Cardiac fibroblast (primary cell): ENCODE measurements around the gene BLNK.

Experiments
- DNase-seq, 2 donors: peaks; one replicate each; pipeline versions ENCODE4 v3.0.0 to v3.0.0-alpha.2; 2010; ENCODE audit warnings: low read depth in 2 of 2
- H3K4me3 ChIP-seq, 2 donors: replicated peaks in 1 of 2; 1 replicate in 1 of 2; 2 replicates in 1 of 2; pipeline ENCODE4 v1.5.1; 2011; ENCODE audit warnings: low read depth in 2 of 2, low read length in 2 of 2, mild to moderate bottlenecking in 2 of 2, moderate library complexity in 1 of 2
- TF ChIP-seq, protein P1 (sequence below): IDR thresholded peaks from one replicate; pipeline ENCODE4 v1.5.1; 2011; ENCODE audit warnings: low read depth, mild to moderate bottlenecking, low read length, inconsistent platforms

Gene BLNK

DNA sequence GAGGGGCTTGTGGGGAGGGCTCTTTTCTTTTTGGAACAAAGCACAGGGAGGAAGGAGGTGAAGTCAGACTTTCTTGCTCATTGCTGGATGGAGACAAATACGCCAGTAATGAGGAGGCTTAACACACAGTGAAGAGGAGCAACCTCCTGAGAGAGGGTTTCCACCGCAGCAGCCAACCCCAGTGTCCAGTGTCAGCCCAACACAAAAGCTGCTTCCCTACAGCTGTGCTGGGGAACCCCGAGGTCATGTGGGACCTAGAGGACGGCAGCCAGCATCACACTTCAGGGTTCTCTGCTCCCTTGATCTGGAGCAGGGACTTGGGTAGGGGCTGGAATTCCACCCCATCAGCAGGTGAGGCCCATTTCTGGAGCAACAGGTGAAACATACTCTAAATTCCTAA lies 7.7 kb downstream of the BLNK start:
- H3K4me3 ChIP-seq = no peak overlapping the region
- TF ChIP-seq, protein P1, sequence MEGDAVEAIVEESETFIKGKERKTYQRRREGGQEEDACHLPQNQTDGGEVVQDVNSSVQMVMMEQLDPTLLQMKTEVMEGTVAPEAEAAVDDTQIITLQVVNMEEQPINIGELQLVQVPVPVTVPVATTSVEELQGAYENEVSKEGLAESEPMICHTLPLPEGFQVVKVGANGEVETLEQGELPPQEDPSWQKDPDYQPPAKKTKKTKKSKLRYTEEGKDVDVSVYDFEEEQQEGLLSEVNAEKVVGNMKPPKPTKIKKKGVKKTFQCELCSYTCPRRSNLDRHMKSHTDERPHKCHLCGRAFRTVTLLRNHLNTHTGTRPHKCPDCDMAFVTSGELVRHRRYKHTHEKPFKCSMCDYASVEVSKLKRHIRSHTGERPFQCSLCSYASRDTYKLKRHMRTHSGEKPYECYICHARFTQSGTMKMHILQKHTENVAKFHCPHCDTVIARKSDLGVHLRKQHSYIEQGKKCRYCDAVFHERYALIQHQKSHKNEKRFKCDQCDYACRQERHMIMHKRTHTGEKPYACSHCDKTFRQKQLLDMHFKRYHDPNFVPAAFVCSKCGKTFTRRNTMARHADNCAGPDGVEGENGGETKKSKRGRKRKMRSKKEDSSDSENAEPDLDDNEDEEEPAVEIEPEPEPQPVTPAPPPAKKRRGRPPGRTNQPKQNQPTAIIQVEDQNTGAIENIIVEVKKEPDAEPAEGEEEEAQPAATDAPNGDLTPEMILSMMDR = no peak
- DNase-seq = no peak

DNA sequence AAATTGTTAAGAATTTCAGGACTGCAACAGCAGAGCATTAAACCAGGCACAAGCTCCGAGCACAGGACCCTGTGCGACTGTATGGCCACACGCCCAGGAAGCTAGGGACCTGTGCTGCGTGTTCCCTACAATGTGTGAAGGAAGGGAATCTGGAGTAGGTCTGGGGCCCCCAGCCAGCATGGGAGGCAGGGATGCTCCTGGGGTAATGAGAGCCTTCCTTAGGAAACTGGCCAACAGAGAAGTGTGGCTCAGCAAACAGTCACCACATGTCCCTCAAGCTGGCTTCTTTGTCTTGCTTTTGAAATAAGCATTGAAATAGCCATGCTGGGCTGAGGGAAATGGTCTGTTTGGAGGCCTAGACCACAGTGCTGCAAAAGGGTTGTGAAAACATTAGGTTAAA lies 8.2 kb downstream of the BLNK start:
- no peak overlapping the region for H3K4me3 ChIP-seq
- TF ChIP-seq, protein P1 = no peak
- no peak for DNase-seq

DNA sequence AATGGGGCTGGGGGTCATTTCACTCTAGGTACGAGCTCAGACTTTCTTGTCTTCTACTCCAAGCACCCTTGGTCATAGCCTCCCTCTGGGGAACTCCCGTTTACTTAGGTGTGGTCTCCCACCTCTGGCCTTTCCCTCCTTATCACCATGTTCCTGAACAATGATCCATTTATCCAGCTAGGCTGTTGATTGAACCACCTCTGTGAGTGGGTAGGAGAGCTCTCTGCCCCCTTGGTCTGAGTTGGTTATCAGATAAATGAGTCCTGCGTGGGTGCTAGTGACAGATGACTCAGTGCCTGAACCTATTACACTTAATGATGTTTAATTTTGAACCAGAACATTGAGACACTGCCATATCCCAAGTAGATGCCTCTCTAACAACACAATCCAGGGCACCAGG lies 9.4 kb downstream of the BLNK start:
- TF ChIP-seq, protein P1 = no peak
- DNase-seq = no peak
- no peak overlapping the region for H3K4me3 ChIP-seq

DNA sequence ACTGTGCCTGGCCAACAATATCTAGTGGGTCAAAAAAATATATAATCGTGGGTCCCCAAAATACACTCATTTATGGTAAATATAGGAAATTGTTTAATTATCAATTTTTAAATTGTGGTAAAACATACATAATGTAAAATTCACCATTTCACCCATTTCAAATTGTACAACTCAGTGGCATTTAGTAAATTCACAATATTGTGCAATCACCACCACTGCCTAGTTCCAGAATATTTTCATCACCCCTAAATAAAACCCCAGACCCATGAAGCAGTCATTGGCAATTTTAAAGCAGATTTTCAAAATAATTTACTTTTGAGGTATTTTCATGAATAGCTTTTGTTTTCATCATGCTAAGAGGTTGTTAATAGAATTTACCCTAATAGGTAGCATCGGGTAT lies 10.2 kb downstream of the BLNK start:
- DNase-seq = no peak
- TF ChIP-seq, protein P1 = no peak
- H3K4me3 ChIP-seq = no peak overlapping the region

DNA sequence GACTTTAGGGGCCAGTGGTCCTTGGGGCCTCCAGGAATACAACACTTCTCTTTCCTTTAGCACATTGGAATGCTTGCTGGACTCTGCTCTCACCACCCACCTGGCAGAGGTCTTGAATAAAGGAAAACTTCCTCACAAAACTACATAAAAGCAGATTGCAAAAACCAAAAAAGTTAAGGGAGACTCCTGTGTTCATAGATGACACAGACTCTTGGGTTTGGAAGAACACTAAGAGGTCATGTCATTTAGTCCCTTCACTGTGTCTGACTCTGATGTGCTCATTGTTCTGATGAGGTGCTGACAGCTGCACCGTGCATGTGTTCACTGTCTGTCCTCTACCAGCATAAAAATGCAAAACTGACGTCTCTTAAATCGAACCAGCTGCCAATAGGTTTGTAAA lies 11.4 kb downstream of the BLNK start:
- no peak for DNase-seq
- H3K4me3 ChIP-seq = no peak overlapping the region
- TF ChIP-seq, protein P1 = no peak

DNA sequence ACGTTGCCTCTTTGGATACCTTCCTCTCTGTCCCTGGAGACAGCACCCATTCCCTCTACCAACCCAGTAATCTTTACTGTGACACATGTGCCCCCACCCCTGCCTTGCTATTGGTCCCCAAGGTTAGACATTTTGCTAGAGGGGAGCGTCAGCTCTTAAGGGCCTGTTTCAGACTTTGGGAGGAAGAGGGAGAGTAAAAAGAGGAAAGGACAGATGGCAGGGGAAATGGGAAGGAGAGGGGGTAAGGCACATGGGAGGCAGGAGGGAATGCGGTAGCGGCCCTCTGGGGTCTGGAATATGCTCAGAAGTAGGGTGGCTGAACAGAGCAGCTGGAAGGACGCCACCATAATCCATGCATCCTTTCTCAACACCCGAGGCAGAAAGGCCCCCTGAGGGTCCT lies 12.2 kb downstream of the BLNK start:
- H3K4me3 ChIP-seq = no peak overlapping the region
- no peak for DNase-seq
- TF ChIP-seq, protein P1 = no peak

DNA sequence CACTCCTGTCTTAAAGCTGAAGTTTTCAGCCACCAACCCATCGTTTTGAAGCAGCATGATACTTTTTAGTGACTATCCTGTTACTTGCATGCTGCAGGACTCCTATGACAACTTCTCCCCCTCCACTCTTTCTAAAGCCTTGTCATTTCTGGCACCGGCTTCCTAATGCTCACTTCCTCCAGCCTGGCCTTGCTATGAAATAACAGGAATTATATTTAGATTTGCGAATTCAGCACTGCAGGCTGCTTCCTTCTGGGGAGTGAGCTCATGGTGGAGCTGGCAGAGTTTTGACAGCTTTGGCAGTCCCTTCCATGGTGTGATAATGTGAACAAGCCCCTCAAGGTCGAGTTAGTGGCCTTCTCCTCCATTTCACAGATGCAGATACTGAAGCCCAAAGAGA lies 13.4 kb downstream of the BLNK start:
- no peak overlapping the region for H3K4me3 ChIP-seq
- peak in 1 of 2 donors; percentile 2 for DNase-seq
- TF ChIP-seq, protein P1 = no peak
